Osteoblast (primary cell): ENCODE measurements around the gene IL31. TPM values are rescaled to one million over a fixed set of nuclear protein-coding genes. Genes with fewer than 3 reads are reported as not detected.

Source experiments
- DNase-seq: peaks from one replicate; pipeline ENCODE4 v3.0.0; 2011; ENCODE audit warnings: low spot score, mixed read lengths; ENCODE audit not compliant: insufficient read length; ENCODE audit errors: missing footprints
- H2AFZ ChIP-seq: 2 replicates; pipeline ENCODE4 v1.6.0; 2011; ENCODE audit warnings: mild to moderate bottlenecking, low read length
- H3K27ac ChIP-seq: 2 replicates; pipeline ENCODE4 v1.5.1; 2011; ENCODE audit warnings: mild to moderate bottlenecking, low read depth, low read length, moderate library complexity
- H3K27me3 ChIP-seq: 2 replicates; pipeline ENCODE4 v1.6.0; 2012; ENCODE audit warnings: mild to moderate bottlenecking, control low read depth, inconsistent platforms, low read length, moderate library complexity; ENCODE audit not compliant: insufficient read depth
- H3K36me3 ChIP-seq: 2 replicates; pipeline ENCODE4 v1.5.1; 2011; ENCODE audit warnings: mild to moderate bottlenecking, low read length, control low read depth, moderate library complexity; ENCODE audit not compliant: insufficient read depth
- H3K4me1 ChIP-seq: 2 replicates; pipeline ENCODE4 v1.5.1; 2011; ENCODE audit warnings: mild to moderate bottlenecking, low read length, control low read depth, moderate library complexity; ENCODE audit not compliant: insufficient read depth
- H3K4me2 ChIP-seq: 2 replicates; pipeline ENCODE4 v1.6.0; 2011; ENCODE audit warnings: mild to moderate bottlenecking, low read length; ENCODE audit not compliant: insufficient read depth
- H3K4me3 ChIP-seq: fragments of 200-600 bp; sonication (generic); 3 replicates; pipeline ENCODE4 v1.5.1; 2012; ENCODE audit warnings: mild to moderate bottlenecking, low read length, inconsistent platforms; ENCODE audit not compliant: insufficient read depth
- H3K79me2 ChIP-seq: 2 replicates; pipeline ENCODE4 v1.6.0; 2012; ENCODE audit warnings: mild to moderate bottlenecking, low read length, control low read depth, inconsistent platforms; ENCODE audit not compliant: insufficient read depth
- H3K9me3 ChIP-seq: 2 replicates; pipeline ENCODE4 v1.5.1; 2011; ENCODE audit warnings: low read depth, low read length, control low read depth
- H4K20me1 ChIP-seq: 2 replicates; pipeline ENCODE4 v1.6.0; 2012; ENCODE audit warnings: mild to moderate bottlenecking, low read length, control low read depth; ENCODE audit not compliant: insufficient read depth
- CTCF ChIP-seq: IDR thresholded peaks from 2 replicates; pipeline ENCODE4 v1.5.1; 2011; ENCODE audit warnings: mild to moderate bottlenecking, low read depth, low read length, moderate library complexity; ENCODE audit errors: extremely low read depth
- total RNA-seq: library from RNA; depleted of rRNA; stranded (reverse); fragments of >200 nt; gene quantifications from 2 replicates; pipeline ENCODE4 v1.2.3, GENCODE V29; 2012

IL31 gene
- total RNA-seq, 1 donor: not detected

- Histone ChIP-seq H3K36me3 (no peaks in the 10 kb centered on the region), H3K9me3 (peaks cover 2% of the 10 kb centered on the region), H3K4me1 (peaks cover 11% of the 10 kb centered on the region), H3K27me3 (no peaks in the 10 kb centered on the region), H3K4me2 (no peak overlapping the region), H3K79me2 (no peaks in the 10 kb centered on the region), H2AFZ (no peak overlapping the region), H3K27ac (no peak overlapping the region), H3K4me3 (no peak overlapping the region), H4K20me1 (no peaks in the 10 kb centered on the region)
- no peak for TF ChIP-seq CTCF
- no peak for DNase-seq
These were observed 21.4 kb upstream of the IL31 start for GRCh38 chr12:122195405-122195804.

- H3K9me3 ChIP-seq: peaks cover 2% of the 10 kb centered on the region
- H3K27ac ChIP-seq: no peak overlapping the region
- TF ChIP-seq CTCF: no peak
- H3K4me3 ChIP-seq: no peak overlapping the region
- no peaks in the 10 kb centered on the region for H3K79me2 ChIP-seq
- no peaks in the 10 kb centered on the region for H4K20me1 ChIP-seq
- H2AFZ ChIP-seq: no peak overlapping the region
- peaks cover 11% of the 10 kb centered on the region for H3K4me1 ChIP-seq
- H3K27me3 ChIP-seq: no peaks in the 10 kb centered on the region
- H3K36me3 ChIP-seq: no peaks in the 10 kb centered on the region
- H3K4me2 ChIP-seq: no peak overlapping the region
- DNase-seq: no peak
These were observed 20.8 kb upstream of the IL31 start for GRCh38 chr12:122194804-122195203.

DNA sequence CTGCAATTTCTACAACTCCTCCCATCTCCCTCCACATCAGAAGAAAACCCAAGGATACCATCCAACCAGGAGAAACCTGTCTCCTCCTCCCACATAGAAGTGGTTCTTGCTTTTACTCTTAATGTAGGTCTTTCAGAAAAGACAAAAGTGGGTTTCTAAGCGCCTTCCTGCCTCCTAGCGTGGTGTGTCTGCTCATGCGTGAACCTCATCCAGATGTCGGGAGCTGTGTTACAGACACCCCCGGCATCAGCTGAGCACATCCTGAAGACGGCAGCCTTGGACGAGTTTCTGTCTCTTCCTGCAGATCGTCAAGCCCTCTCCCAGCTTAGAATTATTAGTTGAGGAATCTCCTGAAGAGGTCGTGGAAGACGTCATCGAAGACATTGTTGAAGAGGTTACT lies 18.4 kb upstream of the IL31 start:
- Histone ChIP-seq H3K4me1 (peaks cover 2% of the 10 kb centered on the region), H4K20me1 (no peaks in the 10 kb centered on the region), H3K4me3 (no peak overlapping the region), H3K9me3 (peaks cover 2% of the 10 kb centered on the region), H2AFZ (no peak overlapping the region), H3K79me2 (no peaks in the 10 kb centered on the region), H3K36me3 (no peaks in the 10 kb centered on the region), H3K27ac (no peak overlapping the region), H3K4me2 (no peak overlapping the region), H3K27me3 (no peaks in the 10 kb centered on the region)
- no peak for DNase-seq
- TF ChIP-seq CTCF: no peak

GRCh38 chr12:122190842-122191668 lies 17.0 kb upstream of the IL31 start:
- Histone ChIP-seq H3K9me3 (peaks cover 2% of the 10 kb centered on the region), H3K27ac (no peak overlapping the region), H4K20me1 (no peaks in the 10 kb centered on the region), H3K36me3 (no peaks in the 10 kb centered on the region), H3K4me1 (no peaks in the 10 kb centered on the region), H2AFZ (no peak overlapping the region), H3K4me3 (no peak overlapping the region), H3K79me2 (no peaks in the 10 kb centered on the region), H3K4me2 (no peak overlapping the region), H3K27me3 (no peaks in the 10 kb centered on the region)
- DNase-seq: peak; percentile 97
- TF ChIP-seq CTCF: peak; percentile 87
